ENCODE measurements around the gene TMEM205. TPM values are rescaled to one million over a fixed set of nuclear protein-coding genes. Genes with fewer than 3 reads are reported as not detected.

Gene TMEM205
- total and polyA plus RNA-seq, 12 donors, result 135 to 1,314 (median 262) TPM

DNA sequence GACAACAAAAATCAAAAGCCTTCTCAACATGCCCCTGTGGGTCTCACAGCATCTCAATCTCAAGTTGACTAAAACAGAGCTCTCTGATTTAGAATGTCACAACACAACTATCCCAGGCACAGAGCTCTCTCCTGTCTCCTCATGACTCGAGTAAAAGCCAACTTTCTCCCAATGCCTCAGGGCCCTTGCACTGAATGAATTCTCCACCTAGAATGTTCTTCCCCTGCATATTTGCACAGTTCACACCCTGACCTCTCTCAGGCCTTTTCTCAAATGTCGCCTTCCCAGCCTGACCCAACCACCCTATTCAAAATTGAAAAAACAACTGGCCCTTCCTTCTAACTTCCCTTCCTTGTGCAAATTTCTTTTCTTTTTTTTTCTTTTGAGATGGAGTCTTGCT lies 24.7 kb upstream of the TMEM205 start:
- Histone ChIP-seq H3K4me3 (no peak overlapping the region), H3K36me3 (replicated peaks in 1 of 2) (peaks cover 0 to 9% of the 10 kb centered on the region in 2 donors), H3K27me3 (no peaks in the 10 kb centered on the region), H3K27ac (no peak overlapping the region), H3K9me3 (replicated peaks in 1 of 3) (no peaks in the 10 kb centered on the region), H3K4me1 (replicated peaks in 1 of 2) (peaks cover 10 to 14% of the 10 kb centered on the region in 2 donors)
- no peak for TF ChIP-seq POLR2A (IDR thresholded peaks at IDR 0.05)
- TF ChIP-seq CTCF (IDR thresholded peaks at IDR 0.05), result no peak
- no peak for DNase-seq
- intact Hi-C loops (cut with DNase I), result no loop called here
- 91 to 96% (median 94%) methylated on average over 2 of the region's 2 CpGs for WGBS, 4 donors

- Histone ChIP-seq H3K9me3 (replicated peaks in 1 of 3) (no peaks in the 10 kb centered on the region), H3K27ac (no peak overlapping the region), H3K4me1 (replicated peaks in 1 of 2) (no peaks in the 10 kb centered on the region), H3K36me3 (replicated peaks in 1 of 2) (peaks cover 0 to 32% of the 10 kb centered on the region in 2 donors), H3K27me3 (no peaks in the 10 kb centered on the region), H3K4me3 (no peak overlapping the region)
- TF ChIP-seq CTCF (IDR thresholded peaks at IDR 0.05) (no peak), POLR2A (IDR thresholded peaks at IDR 0.05) (no peak)
- intact Hi-C loops (cut with DNase I), result no loop called here
- 69 to 91% (median 79%) methylated on average over 1 to 2 of the region's 2 CpGs for WGBS, 4 donors
- DNase-seq, result no peak
Observed at GRCh38 chr19:11367528-11367927, 21.5 kb upstream of the TMEM205 start.

DNA sequence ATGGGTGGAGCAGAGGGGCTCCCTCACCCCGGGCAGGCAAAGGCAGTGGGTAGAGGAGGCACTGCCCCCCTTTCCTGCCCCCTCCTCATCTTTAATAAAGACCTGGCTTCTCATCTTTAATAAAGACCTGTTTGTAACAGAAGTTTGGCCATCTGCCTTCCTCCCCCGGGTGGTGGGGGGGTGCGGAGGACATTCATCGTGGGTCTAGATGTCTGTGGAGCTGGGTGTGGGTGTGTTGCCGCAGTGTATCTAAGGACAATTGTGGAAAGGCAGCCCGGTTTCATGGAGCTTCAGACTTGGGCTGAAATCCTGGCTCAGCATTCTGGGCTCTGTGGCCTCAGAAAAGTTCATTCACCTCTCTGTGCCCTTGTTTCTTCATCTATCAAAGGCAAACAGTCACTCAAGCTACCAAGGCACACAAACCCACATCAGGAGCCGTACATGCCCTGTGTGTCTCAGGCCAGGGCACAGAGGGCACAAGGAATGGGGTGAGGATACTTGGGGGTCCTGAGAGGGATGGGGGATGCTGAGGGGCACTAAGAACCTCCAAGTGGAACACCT lies 19.6 kb upstream of the TMEM205 start:
- H3K36me3 ChIP-seq (replicated peaks in 1 of 2), result peaks cover 0 to 46% of the 10 kb centered on the region in 2 donors
- intact Hi-C loops (cut with DNase I), result no loop called here

GRCh38 chr19:11364935-11365334 lies 18.9 kb upstream of the TMEM205 start:
- intact Hi-C loops (cut with DNase I), result no loop called here
- H3K4me3 ChIP-seq, result no peak overlapping the region
- WGBS, 4 donors, result 68 to 87% (median 80%) methylated on average over 5 of the region's 5 CpGs
- no peaks in the 10 kb centered on the region for H3K9me3 ChIP-seq (replicated peaks in 1 of 3)
- H3K4me1 ChIP-seq (replicated peaks in 1 of 2), result no peaks in the 10 kb centered on the region
- DNase-seq, result no peak
- TF ChIP-seq CTCF (IDR thresholded peaks at IDR 0.05) (no peak), POLR2A (IDR thresholded peaks at IDR 0.05) (no peak)
- H3K27me3 ChIP-seq, result no peaks in the 10 kb centered on the region
- H3K36me3 ChIP-seq (replicated peaks in 1 of 2), result peaks cover 0 to 47% of the 10 kb centered on the region in 2 donors
- no peak overlapping the region for H3K27ac ChIP-seq

More for the DNA sequence above, 19.6 kb upstream of the TMEM205 start:
- no peaks in the 10 kb centered on the region for H3K4me1 ChIP-seq (replicated peaks in 1 of 2)
- no peaks in the 10 kb centered on the region for H3K27me3 ChIP-seq
- TF ChIP-seq POLR2A (IDR thresholded peaks at IDR 0.05), result no peak
- no peak for TF ChIP-seq CTCF (IDR thresholded peaks at IDR 0.05)
- no peak for DNase-seq
- no peak overlapping the region for H3K27ac ChIP-seq
- H3K4me3 ChIP-seq, result no peak overlapping the region
- H3K9me3 ChIP-seq (replicated peaks in 1 of 3), result no peaks in the 10 kb centered on the region
- WGBS, 4 donors, result 59 to 70% (median 63%) methylated on average over 7 of the region's 7 CpGs

Data from adrenal gland (tissue), 12 donors.